Activated CD8-positive, alpha-beta memory T cell treated with anti-CD3 and anti-CD28 coated beads for 48 hours (primary cell): Measurements from ENCODE around the gene INTS13.
"Not testable (repeated sequence)": the region's sequence is repeated elsewhere in the genome, so short reads cannot be mapped to it uniquely, and the experiment has no call there.

ENCODE experiments used
- DNase-seq, 3 experiments: peaks; one replicate each; pipeline ENCODE4 v3.0.0-alpha.2; 2020; ENCODE audit warnings: low read depth in 2 of 3, low spot score in 2 of 3

Gene INTS13

DNA sequence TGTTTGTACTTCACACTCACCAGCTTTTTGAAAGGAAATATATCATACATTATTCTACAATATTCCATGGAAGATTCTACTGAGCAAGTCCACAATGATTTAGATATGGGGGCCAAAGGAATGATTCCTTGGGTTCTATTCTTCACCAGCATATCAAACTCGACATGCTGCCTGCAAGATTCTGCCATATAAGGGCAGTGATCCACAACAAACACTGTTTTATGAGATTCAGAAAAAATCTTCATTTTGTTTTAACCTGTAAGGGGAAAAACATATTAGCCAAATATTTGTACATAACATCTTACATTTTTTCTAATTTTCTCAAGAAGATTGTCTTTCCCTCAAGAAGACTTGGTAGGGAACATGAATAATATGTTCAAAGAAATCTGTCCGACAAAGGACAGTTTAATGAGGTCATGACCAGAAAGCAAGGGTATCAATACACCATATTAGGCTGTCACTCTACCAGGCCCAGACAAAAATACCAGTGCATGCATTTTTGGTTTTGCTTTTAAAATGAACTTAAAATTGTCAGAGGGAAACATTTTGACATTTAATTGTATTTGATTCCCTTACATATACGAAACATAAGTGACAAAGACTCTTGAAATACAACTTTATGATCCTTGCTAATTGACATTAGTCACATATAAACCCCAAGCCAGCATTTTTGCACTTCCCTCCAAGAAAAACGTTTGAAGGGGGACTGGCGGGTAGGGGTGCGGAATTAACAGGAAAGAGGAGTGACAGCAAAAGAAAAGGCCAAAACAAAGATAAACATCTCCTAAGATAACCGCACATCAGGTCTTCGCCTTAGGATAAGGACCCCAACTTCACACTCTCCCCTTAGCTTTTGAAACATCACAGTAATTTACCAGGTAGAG lies 980 bp downstream of the INTS13 start:
- no peak for DNase-seq

DNA sequence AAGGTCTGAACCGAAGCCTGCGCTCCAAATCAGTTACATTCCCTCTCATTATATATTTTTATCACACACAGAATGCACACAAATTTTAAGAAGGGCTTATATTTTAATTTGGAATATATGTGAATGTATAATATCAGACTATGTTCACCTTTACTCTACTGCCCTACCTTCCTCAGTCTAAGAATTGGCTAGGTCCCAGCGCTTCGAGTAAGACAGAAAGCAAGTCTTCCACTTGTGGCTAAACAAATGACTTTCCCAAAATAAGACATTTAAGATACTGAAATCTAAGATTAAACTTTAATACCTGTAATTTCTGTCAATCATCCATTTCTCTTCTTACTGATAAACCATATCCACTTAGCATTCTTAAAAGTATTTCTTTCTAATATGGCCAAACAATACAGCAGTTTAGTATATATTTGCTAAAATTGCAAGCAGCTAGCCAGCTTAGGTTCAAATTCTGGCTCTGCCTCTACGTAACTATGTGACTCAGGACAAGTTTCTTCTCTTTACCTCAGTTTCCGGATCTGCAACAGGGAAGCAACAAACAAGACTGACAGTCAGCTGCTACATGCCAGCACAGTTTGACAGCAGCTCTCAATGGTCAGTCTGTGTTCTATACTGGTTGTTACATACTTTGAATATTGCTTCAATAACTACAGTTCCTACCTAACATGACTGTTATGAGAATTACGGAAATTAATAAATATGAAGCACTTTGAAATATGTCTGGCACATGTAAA lies 2.0 kb downstream of the INTS13 start:
- DNase-seq, result no peak

- DNase-seq, result no peak
These were observed 8.2 kb downstream of the INTS13 start for GRCh38 chr12:26929590-26929989.

DNA sequence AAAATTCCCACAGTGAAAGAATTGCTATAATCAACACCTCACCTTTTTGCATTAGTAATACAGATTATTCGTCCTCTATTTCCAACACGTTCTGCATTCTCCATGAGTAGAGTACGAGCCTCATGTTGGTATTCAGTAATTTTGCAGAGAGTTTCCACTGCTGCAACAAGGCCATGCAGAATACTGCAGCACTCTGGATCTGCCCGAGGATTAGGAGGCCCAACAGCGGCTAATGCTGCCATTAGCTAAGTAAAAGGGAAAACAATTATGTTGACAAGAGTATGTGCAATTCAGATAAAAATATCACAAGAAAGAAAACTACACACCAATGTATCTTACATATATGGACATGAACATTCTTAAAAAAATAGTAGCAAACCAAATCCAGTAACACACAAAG lies 9.1 kb downstream of the INTS13 start:
- no peak for DNase-seq

DNA sequence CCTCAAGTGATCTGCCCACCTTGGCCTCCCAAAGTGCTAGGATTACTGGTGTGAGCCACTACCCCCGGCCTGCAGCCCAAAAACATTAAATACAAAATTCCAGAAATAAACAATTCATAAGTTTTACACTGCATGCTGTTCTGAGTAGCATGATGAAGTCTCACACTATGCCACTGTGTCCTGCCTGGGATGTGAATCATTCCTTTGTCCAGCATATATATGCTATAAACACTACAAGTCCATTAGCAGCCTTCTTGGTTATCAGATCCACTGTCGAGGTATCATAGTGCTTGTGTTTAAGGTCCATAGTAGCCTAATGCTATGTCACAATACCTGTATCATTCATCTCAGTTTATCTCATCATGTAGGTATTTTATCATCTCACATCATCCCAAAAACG lies 15.9 kb downstream of the INTS13 start:
- no peak for DNase-seq

DNA sequence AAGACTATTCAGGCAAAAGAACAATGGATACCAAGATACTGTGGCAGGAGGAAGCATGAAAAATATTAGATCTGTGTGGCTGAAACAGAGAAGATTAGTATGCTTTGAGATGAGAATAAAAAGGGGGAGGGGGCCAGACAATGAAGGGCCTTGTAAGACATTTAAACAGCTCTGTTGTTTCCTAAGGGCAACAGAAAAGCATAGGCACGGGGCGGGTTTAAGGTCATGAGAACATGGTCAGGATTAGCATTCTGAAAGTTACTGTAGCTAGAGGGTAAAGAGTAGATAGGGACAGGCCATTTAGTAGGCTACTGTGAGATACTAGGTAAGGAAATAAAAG lies 18.6 kb downstream of the INTS13 start:
- DNase-seq, result no peak

GRCh38 chr12:26918321-26919215 lies 19.2 kb downstream of the INTS13 start:
- no peak for DNase-seq

DNA sequence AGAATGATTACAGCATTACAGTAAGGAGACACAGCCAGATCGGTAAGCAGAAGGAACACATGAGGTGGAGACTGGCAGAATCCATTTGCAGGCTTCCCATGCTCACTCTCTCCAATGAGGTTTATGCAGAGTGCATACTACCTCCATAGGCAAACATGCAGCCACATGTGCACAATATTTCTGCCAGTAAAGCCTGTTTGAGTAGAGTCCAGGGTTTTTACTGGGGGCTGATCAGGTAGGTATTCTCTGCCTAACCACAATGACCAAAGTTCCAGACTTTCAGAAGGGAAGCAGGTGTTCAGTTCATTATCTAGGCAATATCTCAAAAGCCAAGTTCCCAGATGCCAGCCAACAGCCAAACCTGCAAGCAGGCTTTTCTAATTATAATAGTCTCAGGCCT lies 31.1 kb downstream of the INTS13 start:
- DNase-seq, result no peak

- DNase-seq, result no peak
These were observed 31.8 kb downstream of the INTS13 start for GRCh38 chr12:26906024-26906423.

- DNase-seq, result not testable (repeated sequence)
These were observed 34.4 kb downstream of the INTS13 start for GRCh38 chr12:26903396-26903795.

GRCh38 chr12:26896913-26897312 lies 40.9 kb downstream of the INTS13 start:
- no peak for DNase-seq

DNA sequence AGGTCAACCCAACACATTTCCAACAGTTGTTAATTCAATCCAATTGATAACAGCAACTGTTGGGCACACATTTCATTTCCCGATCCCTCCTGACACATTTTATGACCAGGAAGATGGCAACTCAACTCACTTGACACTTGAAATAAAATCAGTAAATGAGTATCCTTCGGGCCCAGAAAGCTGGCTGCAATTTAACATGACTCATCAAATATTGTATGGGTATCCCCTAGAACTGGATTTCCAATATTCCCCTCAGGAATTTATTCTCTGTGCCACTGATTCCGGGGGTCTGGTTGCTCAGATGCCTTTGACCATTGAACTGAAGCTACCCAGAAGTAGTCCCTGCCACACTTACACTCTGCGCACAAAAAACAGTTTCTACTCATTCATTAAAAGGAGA lies 42.1 kb downstream of the INTS13 start:
- DNase-seq, result no peak

DNA sequence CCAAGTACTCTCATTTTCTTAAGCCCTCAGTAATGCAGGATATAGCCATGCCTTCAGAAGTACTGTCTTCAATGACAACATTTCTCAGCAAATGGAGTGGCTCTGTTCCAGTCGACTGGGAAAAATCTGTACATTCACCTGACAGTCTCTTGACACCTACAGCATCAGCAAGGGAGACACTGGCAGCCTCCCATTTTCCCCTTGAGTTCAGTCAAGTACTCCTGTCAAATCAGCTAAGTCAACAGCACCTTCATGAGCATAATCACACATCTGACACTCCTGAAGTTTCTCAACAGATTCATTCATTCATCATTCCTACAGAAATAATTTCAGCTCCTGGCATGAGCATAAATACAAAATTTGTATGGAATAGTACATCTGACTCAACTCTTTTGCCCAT lies 46.1 kb downstream of the INTS13 start:
- no peak for DNase-seq

DNA sequence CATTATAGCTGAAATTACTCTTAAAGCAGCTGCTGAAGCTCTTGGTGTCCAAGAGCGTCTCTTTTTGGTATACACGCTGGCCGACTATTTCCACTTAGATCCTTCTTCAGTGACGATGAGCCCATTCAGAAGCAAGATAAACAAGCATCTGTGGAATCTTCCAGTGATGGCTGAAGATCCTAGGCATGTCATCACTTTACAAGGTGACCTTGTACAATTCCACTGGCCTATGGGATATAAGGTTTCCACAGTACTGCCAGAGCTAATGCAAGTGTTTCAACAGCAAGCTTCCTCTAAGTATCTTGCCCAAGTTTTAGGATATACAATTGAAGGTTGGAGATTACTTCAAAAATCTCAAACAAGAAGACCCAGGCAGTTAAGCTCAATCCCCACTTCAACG lies 47.0 kb downstream of the INTS13 start:
- no peak for DNase-seq

DNA sequence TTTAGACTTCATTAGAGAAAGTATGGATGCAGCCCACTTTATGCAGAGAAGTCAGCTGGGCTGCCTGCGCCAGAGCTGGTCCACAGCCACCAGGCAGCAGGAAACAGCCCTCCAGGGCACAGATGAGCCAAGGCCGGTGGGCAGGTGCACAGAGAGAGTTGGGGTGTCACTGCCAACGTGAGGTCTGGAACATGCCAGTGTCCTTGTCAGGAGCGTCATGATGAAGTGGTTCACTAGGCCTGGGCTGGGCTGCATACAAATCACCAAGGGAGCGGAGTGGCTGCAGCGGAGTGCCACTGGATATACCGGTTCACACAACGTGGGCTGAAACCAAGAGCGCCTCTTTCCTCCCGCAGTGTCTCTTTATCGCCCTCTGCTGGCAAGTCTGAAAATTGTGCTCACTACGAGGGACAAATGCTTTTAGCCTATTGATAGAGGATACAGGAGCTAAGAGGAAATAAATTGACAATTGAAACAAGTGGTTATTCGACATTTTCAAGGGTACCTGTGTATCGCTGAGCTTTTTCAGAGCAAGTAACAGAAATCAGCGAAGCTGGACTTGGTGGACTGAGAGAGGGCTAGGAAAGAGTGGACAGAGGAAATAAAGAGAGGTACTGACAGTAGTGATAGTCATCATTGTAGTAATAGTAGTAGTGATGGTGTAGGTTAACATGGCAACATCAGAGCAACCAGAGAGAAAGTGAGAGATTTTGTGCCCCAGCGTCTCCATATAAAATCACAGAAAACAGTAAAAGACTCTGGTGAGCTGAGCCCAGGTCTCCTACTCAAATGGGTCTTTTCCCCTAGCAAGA lies 52.8 kb downstream of the INTS13 start:
- peak; percentile 49 to 83 (median 52) for DNase-seq

DNA sequence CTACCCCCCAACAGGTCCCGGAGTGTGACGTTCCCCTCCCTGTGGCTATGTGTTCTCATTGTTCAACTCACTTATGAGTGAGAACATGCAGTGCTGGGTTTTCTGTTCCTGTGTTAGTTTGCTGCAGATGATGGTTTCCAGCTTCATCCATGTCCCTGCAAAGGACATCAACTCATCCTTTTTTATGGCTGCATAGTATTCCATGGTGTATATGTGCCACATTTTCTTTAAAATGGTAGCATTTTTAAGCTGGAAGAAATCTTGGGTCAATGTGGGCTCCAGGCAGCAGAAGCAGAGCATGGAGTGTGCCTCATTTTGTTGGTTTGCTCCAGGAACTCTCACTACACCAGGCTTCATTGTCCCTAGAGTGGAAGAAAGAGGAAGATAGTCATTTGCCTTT lies 57.2 kb downstream of the INTS13 start:
- no peak for DNase-seq

DNA sequence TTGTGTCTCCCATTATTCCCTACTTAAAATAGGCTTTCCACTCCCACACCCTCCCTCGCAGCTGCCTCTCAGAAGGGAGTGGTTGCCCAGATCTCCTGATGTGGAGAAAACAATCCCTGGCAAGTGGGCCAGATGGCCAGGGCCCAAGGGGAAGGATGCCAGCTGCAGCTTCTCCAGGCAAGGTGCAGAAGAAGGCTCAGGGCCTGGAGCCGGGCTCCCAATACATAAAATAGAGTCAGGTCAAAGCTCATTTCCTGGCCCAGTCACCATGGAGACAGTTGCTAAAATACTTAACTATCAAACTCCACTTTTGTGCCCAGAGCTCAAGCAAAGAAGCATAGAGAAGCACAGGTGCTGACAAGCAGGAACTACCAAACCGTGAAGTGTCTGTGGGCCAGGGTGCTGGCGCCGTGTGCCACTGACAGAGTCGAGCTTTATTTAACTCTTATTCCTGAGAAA lies 59.1 kb downstream of the INTS13 start:
- no peak for DNase-seq

DNA sequence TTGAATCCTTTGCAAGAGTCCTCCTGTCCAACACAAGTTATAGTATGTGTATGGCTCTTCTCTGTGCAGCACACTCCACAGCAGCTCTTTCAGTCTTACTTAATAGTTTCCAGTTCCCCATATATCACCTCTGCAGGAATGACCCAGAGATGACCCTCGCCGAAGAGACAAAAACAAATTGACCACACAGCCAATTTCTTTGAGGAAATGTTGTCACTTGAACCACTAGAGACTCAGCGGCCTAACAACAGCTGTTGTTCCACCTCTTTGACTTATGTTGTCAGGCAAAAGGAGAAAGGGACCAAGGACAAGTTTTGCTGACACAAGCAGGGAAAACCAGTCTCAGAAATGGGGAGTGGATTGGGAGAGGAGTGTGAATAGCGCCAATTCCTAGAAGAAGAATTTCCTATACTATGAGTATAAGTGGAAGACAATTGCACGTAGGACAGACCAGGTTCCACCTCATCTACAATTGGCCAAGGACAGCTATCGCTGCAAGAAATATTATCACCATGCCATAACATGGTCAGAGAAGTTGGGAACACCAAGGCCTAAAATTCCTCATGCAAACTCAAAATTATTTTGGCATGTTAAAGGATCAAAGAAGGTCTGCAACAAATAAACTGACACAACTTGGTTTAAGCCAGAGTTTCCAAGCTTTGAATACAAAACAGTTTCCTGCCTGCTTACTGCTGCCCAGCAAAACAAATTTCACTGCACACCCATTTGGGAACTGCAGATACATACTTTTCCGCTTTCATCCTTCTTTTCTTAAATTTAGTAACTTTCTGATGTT lies 63.1 kb downstream of the INTS13 start:
- no peak for DNase-seq

GRCh38 chr12:26872625-26873024 lies 65.2 kb downstream of the INTS13 start:
- no peak for DNase-seq

DNA sequence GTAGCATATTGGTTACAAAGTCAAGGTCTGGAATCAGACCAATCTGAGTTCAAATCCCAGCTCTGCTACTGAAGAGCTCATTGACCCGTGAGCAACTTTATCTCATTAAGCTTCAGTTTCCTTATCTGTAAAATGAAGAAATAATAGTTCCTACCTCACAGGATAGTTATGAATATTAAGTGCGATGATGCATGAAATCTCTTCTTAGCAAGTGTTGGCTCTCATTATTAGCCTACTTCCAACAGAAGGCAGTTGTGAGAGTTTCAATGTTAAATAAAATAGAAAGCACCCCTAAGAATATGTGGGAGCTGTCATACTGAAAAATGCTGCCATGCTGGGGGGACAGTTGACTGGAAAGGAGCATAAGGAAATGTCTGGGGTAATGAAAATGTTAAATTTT lies 65.8 kb downstream of the INTS13 start:
- DNase-seq, result no peak
